NCI-H226 (cell line): Measurements from ENCODE around the gene WDR35.

Experiments
- DNase-seq: peaks from one replicate; pipeline ENCODE4 v3.0.0-alpha.2; 2015

WDR35 gene

DNA sequence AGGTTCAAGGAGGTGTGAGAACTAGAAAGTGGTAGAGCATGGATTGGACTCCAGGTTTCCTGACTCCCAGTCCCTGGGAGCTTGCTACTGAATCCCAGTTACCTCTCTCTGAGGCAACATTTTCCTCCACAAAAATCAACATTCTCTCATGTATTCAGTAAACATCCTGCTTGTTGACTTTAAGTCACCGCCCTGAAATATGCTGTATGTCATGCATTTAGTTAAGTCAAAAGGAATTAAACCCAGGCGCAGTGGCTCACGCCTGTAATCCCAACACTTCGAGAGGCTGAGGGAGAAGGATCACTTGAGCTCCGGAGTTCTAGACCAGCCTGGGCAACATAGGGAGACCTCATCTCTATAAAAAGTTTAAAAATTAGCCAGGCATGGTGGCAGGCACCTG is 18.8 kb upstream of the WDR35 start:
- DNase-seq: no peak

DNA sequence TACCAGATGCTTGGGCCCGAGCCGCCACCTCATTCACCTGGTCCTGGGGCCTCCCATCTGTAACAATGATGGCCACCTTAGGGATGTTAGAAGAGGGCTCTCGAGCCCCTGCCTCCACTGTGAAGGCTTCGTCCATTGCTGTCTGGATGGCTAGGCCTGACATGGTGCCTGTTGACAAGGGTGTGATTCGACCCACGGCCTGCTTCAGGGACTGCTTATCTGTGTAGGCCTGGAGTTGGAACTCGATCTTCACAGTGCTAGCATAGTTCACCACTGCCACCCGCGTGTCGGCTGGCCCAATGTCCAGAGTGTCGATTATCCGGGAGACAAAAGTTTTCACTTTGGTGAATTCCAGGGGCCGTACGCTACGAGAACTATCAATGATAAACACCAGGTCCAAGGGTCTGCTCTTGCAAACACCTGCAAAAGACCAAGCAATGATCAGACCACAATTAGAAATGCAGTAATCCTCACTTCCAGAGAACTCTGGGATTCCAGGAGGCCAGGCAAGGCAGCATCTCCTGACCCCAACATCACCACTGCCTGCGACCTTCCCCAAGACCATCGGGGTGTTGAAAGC is 16.1 kb upstream of the WDR35 start:
- no peak for DNase-seq

DNA sequence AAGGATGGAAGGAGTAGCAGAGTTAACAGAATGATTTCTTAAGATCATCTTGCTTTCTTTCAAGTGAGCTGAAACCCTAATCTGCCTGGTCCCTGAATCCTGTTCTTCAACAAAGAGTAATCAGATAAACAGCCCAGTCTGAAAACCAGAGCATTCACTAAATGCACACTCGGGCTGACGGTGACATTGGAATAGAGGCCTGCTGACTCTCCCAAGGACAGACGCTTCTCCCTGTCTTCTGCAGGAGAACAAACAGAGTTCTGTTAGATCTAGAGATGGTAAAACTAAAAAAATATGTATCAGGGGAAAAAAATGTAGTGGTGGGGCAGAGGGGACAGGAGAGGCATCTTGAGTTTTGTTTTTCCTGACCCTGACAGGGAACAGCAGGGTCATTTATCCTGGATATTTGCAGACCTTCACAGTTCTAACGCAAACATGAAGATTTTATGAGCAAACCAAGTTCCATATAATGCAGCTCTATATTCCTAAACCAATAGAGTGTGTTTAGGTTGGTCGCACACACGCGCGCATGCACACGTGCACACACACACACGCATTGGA is 15.2 kb upstream of the WDR35 start:
- no peak for DNase-seq

DNA sequence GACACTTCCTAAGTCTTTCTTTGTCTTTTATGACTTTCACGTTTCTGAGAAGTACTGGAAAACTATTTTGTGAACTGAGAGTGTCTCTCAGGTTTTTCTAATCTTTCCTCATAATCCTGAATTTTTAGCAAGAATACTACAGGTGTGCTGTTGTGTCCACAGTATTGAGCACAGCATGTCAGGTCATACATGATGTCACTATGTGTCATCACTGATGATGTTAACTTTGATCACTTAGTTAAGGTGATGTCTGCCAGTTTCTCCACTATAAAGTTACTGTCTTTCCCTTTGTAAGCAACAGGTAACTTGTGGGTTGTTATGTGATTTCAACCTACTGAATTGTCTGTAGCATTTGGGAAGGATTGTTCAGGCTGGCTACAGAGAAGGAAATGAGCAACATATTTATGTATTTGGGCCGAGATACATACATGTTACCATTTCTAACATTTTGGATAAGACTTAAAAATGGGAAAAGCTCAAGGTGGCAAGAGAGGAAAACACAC is 11.5 kb upstream of the WDR35 start:
- no peak for DNase-seq

DNA sequence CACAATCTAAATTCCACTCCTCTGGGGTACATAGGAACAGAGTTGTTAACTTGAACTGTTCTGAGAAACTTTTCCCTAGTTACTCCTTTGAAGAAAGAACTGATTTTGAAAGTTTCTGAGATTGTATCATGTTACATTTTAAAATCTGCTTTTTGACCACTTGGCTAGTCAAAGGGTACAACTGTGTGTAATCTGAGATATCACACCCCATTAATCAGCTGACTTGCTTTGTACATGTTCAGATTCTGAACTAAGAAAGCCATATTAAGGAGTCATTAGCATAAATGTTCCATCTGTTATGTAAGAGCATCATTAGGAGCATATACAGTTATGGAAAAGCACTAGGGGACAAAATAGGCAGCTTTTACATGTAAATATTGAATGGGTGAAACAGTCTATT is 3.8 kb upstream of the WDR35 start:
- no peak for DNase-seq

DNA sequence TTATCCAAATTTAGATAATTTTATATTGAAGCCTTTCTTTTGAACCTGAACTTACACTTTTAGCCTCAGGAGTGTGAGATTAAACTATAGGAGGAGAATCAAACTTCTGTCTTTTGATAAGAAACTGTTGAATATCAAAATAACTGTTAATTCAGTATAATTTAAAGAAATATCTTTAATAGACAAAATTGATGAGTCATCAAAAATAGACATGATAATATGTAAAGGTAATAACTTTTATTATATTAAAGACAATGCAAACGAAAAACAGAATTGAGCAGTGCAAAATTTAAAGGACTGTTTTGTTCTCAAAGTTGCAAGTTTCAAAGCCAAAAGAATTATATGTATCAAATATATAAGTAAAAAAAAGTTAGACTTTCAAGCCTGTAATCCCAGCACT is 2.0 kb upstream of the WDR35 start:
- DNase-seq: no peak

DNA sequence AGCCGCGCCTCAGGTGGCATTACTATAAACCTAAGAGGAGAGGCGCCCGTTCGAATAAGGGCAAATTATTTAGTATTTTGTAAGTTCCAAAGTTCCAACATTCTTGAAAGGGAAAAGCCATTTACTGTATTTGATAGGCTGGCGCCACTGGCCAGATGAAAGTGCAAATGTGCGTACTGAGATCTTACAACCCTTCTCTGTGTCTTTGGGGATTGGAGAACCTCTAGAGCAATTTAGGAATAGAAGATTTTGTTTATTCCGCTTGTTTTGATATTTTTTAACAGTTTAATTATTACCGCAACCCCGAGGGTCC is 467 bp upstream of the WDR35 start:
- no peak for DNase-seq

DNA sequence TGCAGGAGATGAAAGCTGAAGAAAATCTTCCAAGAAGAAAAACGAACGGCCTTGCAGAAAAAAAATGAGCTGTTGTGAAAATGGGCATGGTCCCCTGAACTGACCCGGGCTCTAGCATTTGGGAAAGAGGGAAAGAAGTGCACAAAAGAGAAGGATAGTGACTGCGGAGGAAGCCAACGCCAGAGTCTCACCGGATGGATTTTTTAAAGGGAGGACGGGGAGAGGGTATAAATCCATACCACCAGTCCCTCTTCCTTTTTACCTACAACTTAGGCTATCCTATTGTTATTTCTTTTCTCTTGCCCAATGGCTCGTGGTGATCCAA is 601 bp downstream of the WDR35 start:
- no peak for DNase-seq

DNA sequence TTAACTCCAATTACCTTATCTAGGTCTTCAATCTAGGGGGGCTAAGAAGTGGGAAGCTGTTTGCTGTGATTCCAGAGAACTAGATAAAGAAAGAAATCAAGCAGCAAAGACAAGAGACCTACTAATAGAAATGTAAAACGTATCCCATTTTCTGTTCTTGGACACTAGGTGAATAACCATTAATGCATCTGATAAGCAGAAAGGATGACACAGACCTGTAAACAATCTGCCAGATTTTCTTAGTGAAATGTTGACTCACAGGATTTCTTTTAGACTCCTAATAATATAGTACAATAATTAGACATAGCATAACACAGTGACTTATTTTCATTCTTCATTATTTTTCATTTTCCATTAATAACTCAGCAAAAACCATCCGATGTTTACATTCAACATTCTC is 1.3 kb downstream of the WDR35 start:
- no peak for DNase-seq

DNA sequence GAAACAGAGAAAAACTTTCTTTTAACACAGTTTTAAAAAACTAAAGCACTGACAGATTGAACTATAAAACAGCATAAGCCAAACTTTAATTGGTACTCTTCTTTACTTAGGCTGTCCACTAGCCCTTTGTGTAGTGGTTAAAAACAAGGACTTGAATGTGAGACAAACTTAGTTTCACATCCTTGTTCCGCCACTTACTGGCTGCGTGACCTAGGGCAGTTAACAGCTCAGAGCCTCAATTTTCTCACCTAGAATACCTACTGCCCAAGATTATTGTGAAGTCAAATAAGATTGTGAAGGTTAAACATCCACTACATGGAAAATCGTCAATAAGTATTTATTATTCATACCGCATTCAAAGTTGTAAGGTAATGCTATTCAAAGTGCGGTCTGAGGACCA is 2.0 kb downstream of the WDR35 start:
- no peak for DNase-seq

DNA sequence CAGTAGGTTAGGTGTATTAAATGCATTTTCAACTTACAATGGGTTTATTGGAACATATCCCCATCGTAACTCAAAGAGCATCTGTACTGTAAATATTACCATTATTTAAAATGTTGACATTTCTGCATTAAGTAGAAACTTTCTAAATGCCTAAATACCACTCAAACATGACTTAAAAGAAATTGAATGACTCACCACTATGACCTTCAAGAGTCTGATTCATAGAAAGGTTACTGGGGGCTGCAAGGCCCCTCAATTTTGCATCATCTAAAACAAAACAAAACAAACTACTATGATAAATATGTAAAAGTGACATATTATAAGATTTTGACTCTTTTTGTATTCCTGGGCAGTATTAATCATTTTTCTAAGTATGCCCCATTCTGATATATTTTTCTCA is 7.6 kb downstream of the WDR35 start:
- DNase-seq: no peak

DNA sequence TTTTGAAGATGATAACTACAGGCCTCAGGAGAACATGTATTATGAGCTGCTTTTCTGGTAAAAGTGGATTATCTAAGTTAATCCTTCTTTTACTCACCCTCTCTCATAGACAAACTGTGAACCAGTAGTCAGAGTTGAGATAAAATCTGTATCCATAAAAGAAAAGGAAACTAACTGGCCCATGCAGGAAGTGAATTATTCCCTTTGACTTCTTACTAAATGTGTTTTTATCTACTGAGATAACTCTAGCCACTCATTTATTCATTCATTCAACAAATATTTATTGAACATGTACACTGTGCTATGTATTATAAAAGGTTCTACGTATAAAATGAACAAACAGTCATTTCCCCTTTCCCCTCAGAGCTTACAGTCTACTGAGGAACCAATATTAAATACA is 10.0 kb downstream of the WDR35 start:
- DNase-seq: peak; percentile 1

DNA sequence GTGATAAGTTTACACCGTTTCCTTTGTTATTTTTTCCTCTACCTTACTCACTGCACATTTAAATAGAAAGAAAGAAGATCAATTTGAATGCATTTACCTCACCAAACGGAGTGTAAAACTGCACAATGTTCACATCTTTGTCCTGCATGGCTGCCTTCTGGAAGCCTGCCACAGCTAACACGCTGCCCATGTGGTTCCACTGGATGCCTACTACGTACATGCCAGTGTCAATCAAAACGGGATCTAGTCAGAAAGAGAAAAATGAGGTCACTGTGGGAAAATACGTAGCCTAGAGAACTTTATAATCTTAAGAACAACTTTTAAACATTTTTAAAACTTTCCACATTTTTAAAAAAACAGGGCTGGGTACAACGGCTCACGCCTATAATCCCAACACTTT is 16.4 kb downstream of the WDR35 start:
- no peak for DNase-seq

DNA sequence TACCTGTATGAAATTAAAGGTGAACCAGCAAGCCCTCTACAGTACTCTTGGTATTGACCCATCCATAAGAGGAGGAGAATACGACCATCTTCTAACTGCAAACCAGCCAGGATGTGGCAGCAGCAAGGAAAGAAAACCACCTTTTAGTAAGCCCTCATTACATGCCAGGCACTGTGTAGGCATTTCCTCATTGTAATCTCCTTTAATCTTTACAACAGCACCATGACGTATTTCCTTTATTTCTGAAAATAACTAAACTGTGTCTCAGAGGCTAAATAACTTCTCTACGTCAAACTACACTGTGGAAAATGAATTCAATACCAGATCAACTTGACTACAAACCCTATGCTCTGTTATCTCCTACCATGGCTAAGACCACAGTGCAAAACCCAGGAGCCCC is 18.2 kb downstream of the WDR35 start:
- no peak for DNase-seq

DNA sequence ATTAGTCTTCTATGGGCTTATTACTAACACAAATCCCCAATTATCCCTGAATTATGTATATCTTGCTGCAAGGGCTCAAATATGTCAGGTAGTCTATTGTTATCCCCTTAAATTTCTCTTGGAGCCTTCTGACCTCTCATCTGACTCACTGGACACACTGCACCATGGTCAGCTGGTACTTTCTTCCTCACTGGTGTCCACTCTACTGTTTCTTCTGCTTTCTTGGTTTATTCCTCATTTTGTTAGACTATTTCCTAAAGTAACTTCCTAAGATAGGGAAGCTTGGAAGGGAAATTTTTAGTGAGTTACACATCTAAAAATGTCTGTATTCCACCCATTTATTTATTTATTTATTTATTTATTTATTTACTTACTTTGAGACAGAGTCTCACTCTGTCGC is 26.5 kb downstream of the WDR35 start:
- DNase-seq: no peak

DNA sequence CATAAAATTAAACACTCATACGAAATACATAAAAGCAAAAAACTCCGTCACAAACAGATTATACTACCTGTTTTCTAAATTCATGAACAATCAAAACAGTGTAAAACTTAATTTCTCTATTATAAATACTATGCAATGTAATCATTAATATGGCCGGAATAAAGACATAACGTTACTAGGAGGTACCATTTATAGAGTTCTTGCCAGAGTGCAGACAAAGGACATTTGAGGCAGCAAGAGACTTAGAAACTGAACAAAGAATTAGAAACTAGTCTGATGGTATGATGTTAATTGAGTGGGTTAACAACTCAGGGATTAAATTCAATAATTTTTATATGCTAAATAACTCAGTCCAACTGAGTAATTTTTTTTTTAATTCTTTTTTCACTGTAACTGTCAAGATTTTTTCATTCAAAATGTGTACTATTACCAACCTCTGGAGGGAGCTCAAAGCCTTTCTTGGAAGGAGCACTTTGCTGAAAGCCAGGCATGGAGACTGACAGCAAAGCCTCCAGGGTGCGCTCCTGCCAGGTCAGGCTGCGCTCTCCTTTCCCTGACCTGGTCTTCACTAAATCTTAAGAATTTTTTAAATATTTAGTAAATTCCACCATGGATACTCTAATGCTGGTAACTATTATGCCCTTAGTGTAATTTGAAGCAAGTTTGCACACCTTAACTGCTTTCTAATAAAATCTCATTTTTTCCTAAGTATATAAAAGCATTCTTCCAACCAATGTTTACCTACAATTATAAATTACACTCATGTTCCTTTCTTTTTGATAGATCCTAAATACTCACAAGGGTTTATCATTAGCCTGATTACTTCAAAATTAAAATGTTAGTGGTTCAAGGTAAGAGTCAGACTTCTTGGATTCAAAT is 34.1 kb downstream of the WDR35 start:
- DNase-seq: peak; percentile 62

DNA sequence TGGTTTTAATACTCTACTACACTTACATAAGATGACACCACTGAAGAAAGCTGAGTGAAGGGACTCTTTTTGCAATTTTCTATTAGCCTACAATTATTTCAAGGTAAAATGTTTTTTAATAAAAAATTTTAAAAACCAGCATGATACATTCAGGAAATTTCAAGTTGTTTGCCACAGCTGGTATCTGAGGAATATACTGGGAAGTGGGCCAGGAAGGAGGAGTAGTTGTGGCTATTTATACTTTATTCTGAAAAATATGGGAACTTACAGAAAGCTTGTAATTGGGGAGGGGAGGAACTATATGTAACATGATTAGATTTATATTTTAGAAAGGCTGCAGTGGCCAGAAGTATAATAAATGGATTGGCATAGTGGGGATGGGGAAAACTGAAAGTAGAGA is 40.8 kb downstream of the WDR35 start:
- no peak for DNase-seq

DNA sequence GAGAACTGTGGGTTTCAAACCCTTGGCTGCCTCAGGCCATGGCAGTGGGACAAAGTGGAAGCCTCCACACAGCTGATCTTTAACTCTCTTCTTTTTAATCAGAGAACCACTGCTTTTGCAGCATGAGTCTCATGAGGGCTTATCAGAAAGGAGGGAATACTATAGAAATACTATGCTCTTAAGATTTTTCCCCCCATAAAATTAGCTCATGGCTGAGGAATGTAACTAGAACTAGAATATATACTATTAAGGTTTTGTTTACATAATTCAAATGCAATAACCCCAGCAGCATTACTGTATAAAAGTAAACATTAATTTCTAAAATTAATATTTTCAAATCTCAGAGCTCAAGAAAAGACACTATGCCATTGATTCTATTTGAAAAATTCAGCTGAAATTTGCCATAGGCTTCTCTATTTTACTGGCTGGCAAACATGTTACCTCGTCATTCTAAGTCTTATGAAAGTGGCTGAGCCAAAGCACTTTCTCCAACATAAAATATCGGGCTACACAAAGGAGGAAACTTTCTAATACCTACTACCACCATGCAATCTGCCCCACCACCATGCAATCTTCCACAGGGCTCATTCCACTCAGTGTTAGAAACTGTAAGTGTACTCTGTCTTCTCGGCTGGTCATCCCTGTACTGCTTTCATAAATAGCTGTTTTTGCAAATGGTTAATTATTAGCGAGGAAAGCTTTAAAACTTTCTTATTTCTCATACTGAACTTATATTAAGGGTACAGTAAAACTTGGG is 42.5 kb downstream of the WDR35 start:
- no peak for DNase-seq

DNA sequence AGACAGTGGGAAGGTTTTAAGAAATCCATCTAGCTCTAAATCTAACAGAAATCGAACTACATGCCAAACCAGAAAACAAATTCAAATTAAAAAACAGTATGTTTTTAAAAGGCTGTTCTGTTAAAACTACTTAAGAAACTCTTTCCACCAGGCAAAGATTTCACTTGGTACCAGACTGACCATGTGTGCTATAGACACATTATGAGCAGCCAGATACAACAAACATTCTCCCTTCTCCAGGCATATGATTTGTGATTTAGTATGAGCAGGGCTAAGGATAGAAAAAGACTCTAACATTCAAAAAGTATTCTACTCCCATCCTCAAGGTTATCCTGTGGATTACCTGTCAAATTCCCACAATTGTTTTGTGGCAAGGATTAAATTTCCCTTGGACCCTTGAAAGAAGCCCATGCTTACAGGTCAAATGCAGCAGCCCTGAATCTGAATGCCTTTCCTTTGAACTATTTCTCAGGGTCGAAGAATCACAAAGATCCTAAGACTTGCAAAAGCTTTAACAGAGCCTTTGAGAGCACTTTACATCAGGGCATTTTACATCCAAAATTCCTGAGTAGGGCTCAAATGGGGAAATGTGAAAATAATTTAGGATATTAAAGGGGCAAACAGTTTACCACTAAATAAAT is 45.6 kb downstream of the WDR35 start:
- no peak for DNase-seq

DNA sequence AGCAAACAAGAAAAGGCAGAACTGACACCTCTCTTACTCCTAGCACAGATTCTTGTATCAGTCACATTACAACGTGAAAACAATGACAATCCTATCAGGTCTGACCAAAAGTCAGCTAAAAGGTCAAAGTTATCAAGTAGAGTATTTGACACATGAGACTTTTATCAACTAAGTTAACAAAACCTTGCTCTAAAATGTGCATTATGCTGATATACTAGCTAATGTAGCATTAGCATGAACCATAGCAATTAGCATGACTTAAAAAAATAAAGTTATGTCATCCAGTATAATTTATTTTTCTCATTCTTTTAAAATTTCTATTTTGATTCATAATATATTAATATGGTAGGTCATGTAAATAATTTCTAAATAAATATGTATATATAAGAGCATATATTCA is 46.7 kb downstream of the WDR35 start:
- DNase-seq: no peak

DNA sequence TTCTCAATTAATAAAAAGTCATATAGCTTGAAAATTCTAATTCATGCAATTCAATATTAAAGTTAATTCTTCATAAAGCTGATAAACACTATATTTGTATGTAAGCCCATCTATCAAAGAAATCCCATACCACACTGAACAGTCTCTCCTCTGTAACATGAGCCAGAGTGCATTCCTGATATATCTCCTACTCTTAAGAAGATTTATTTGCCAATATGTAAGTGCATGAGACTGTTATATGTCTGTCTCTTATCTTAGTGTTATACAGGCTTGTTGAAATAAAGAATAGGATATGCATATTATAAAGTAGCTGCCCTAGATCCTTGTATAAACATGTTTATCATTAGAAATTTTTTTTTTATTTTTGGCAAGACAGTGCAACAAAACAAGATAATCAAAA is 47.7 kb downstream of the WDR35 start:
- DNase-seq: no peak

DNA sequence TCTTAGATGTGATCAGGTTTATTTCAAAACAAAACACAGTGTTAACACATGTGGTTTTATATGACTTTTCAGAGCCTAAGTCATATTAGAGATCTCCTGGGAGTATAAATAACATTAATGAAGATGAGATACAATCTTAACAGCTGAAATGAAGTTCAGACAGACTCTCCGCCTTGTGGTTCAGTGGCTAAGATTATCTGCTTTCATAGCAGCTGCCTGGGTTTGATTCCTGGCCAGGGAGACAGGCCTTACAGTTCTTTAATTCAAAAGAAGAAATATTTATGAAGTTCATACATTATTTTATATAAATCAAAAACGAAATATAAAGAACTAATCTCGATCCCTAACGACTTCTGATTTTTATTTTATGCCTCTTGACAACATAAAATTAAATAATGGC is 52.9 kb downstream of the WDR35 start:
- no peak for DNase-seq

DNA sequence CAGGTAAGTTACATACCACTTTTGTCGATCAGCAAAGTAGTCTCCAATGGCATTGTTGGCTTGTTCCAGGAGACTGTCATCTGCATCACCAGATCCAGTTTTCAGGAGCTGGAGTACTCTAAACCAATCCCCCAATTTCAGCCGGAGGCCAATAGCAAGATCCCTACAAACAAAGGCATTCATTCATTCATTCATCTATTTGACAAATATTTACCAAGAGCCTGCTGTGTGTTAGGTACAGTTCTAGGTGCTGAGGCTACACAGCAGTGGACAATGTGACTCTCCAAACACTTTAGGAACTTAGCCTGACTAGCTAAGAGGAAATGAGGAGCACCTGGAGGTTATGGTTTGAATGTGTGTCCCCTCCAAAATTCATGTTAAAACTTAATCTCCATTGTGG is 53.7 kb downstream of the WDR35 start:
- no peak for DNase-seq
